Measurements from ENCODE around the gene KNCN. TPM values are rescaled to one million over a fixed set of nuclear protein-coding genes. Genes with fewer than 3 reads are reported as not detected.

KNCN gene
- total RNA-seq, 1 donor from 2014 or later = not detected

DNA sequence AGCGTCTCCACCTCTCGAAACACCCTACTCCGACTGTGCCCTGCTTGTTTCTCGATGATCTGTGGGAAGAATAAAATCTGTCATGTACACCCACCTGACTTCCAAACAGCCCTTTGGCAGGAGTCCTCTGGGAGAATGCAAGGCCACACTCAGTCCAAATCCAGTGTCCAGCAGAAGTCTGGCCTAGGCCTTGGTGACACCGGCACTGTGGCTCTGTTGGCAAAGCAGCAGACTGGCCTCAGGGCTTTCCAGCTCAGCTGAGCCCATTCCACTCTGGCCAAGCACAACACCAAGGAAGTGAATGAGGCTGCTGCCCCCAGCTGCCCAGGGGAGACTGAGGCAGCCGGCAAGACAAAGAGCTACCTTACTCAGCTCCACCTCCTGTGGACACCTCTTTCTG is 25.1 kb upstream of the KNCN start:
- TF ChIP-seq CTCF (IDR thresholded peaks at IDR 0.05) = no peak
- H3K4me1 Mint-ChIP-seq (ENCODE audit: low read depth) = no peaks in the 10 kb centered on the region
- H3K27me3 Mint-ChIP-seq (ENCODE audit: low read depth) = no peaks in the 10 kb centered on the region
- no peak overlapping the region for H3K4me3 Mint-ChIP-seq (ENCODE audit: unreplicated experiment)
- no peak overlapping the region for H3K27ac Mint-ChIP-seq (ENCODE audit: unreplicated experiment)
- DNase-seq (ENCODE audit: low spot score) = no peak
- no peaks in the 10 kb centered on the region for H3K9me3 Mint-ChIP-seq (ENCODE audit: low read depth)
- H3K36me3 Mint-ChIP-seq (ENCODE audit: low read depth) = peaks cover 15% of the 10 kb centered on the region

DNA sequence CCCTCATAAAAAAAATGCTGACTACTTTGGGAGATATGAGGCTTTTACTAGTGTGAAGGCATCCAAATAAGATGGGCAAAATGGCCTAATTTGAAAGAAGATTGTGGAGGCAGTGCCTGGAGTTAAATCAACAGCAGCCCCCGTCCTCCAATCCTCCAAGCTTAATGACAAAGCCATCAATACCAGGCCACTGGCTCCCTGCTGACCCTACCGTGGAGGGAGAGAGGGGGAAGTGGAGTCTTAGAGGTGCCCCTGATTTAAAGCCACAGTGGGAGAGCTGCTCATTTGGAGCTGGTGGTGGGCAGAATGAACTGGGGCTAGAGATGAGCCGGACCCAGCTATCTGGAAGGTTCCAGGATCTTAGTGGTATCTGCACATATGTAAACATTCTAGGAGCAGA is 24.3 kb upstream of the KNCN start:
- Mint-ChIP-seq H3K4me1 (ENCODE audit: low read depth) (no peaks in the 10 kb centered on the region), H3K36me3 (ENCODE audit: low read depth) (peaks cover 13% of the 10 kb centered on the region), H3K27me3 (ENCODE audit: low read depth) (no peaks in the 10 kb centered on the region), H3K4me3 (ENCODE audit: unreplicated experiment) (no peak overlapping the region), H3K27ac (ENCODE audit: unreplicated experiment) (no peak overlapping the region), H3K9me3 (ENCODE audit: low read depth) (no peaks in the 10 kb centered on the region)
- no peak for DNase-seq (ENCODE audit: low spot score)
- TF ChIP-seq CTCF (IDR thresholded peaks at IDR 0.05) = no peak

GRCh38 chr1:46575300-46575699 is 23.9 kb upstream of the KNCN start:
- Mint-ChIP-seq H3K9me3 (ENCODE audit: low read depth) (no peaks in the 10 kb centered on the region), H3K27me3 (ENCODE audit: low read depth) (no peaks in the 10 kb centered on the region), H3K4me3 (ENCODE audit: unreplicated experiment) (no peak overlapping the region), H3K27ac (ENCODE audit: unreplicated experiment) (no peak overlapping the region), H3K4me1 (ENCODE audit: low read depth) (no peaks in the 10 kb centered on the region), H3K36me3 (ENCODE audit: low read depth) (peaks cover 10% of the 10 kb centered on the region)
- TF ChIP-seq CTCF (IDR thresholded peaks at IDR 0.05) = no peak
- no peak for DNase-seq (ENCODE audit: low spot score)

GRCh38 chr1:46571691-46572225 is 20.3 kb upstream of the KNCN start:
- H3K27ac Mint-ChIP-seq (ENCODE audit: unreplicated experiment) = no peak overlapping the region

DNA sequence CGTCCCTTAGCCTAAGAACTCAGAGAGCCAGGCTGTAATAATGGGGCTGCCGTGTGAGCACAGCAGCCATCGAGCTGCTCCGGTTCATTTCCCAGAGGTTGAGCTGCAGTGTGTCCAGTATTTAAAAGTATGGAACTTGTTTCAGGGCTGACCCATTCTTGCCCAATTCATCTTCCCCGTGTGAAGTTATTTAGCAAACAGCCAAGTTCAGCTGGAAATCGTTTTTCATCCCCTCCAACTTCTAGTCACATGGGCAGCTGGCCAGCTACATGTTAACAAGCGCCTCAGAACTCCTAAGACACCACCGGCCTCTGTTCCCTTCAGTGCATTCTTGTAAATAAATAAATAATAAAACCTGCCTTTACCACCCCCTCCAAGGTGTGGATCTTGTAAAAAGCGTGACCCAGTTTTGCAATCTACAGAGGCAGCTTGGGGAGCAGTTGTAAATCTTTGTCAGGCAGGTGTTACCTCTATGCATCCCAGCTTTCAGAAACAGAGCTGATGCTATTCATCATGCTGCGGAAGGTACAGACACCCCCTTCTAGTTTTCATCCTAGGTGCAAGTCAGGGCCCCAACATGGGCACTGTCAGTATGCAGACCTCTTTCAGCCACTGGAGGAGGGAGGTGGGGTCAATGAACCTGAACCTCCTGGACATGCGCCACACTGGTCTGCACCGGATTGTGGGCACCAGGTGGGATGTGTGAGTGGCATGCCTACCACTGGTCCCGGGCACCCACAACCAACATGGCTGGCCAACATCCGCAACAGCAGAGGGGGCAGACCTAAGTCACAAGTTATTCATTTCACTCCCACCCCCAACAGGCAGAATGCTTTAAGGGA is 18.7 kb upstream of the KNCN start:
- Mint-ChIP-seq H3K27ac (ENCODE audit: unreplicated experiment) (no peak overlapping the region), H3K4me3 (ENCODE audit: unreplicated experiment) (no peak overlapping the region)
- no peak for DNase-seq (ENCODE audit: low spot score)

More at GRCh38 chr1:46571691-46572225, 20.3 kb upstream of the KNCN start:
- no peak for TF ChIP-seq CTCF (IDR thresholded peaks at IDR 0.05)
- no peaks in the 10 kb centered on the region for H3K9me3 Mint-ChIP-seq (ENCODE audit: low read depth)
- peaks cover 12% of the 10 kb centered on the region for H3K36me3 Mint-ChIP-seq (ENCODE audit: low read depth)
- no peaks in the 10 kb centered on the region for H3K4me1 Mint-ChIP-seq (ENCODE audit: low read depth)
- H3K27me3 Mint-ChIP-seq (ENCODE audit: low read depth) = no peaks in the 10 kb centered on the region
- no peak overlapping the region for H3K4me3 Mint-ChIP-seq (ENCODE audit: unreplicated experiment)
- no peak for DNase-seq (ENCODE audit: low spot score)

More for the DNA sequence above, 18.7 kb upstream of the KNCN start:
- H3K9me3 Mint-ChIP-seq (ENCODE audit: low read depth) = no peaks in the 10 kb centered on the region
- no peak for TF ChIP-seq CTCF (IDR thresholded peaks at IDR 0.05)
- no peaks in the 10 kb centered on the region for H3K27me3 Mint-ChIP-seq (ENCODE audit: low read depth)
- peaks cover 21% of the 10 kb centered on the region for H3K36me3 Mint-ChIP-seq (ENCODE audit: low read depth)
- H3K4me1 Mint-ChIP-seq (ENCODE audit: low read depth) = no peaks in the 10 kb centered on the region

Measured in chondrocyte (in vitro differentiated cells).